Epithelial cell of esophagus (primary cell): ENCODE results near the gene PLCG2.
A peak's percentile ranks its signal among the peaks of the same experiment; 100 is the strongest.

Source experiments
- DNase-seq: peaks from one replicate; pipeline ENCODE4 v3.0.0; 2010; ENCODE audit warnings: low read depth
- H3K4me3 ChIP-seq: 2 replicates; pipeline ENCODE4 v1.5.1; 2011; ENCODE audit warnings: mild to moderate bottlenecking, low read length, control low read depth
- CTCF ChIP-seq: IDR thresholded peaks from 2 replicates; pipeline ENCODE4 v1.5.1; 2011; ENCODE audit warnings: low read depth, mild to moderate bottlenecking, low read length, control low read depth, inconsistent platforms; ENCODE audit not compliant: insufficient read depth; ENCODE audit errors: missing control alignments

The PLCG2 gene

GRCh38 chr16:81790277-81790676 is 11.2 kb downstream of the PLCG2 start:
- no peak for DNase-seq
- H3K4me3 ChIP-seq, result no peak overlapping the region
- no peak for TF ChIP-seq CTCF

- DNase-seq, result no peak
Observed at GRCh38 chr16:81790830-81791435, 11.8 kb downstream of the PLCG2 start.

GRCh38 chr16:81792828-81793227 is 13.7 kb downstream of the PLCG2 start:
- TF ChIP-seq CTCF, result no peak
- no peak for DNase-seq
- H3K4me3 ChIP-seq, result no peak overlapping the region

More at GRCh38 chr16:81790830-81791435, 11.8 kb downstream of the PLCG2 start:
- TF ChIP-seq CTCF, result no peak
- no peak overlapping the region for H3K4me3 ChIP-seq

GRCh38 chr16:81795193-81795592 is 16.1 kb downstream of the PLCG2 start:
- no peak for TF ChIP-seq CTCF
- no peak overlapping the region for H3K4me3 ChIP-seq
- no peak for DNase-seq

- DNase-seq, result no peak
- TF ChIP-seq CTCF, result no peak
- H3K4me3 ChIP-seq, result no peak overlapping the region
Observed at GRCh38 chr16:81796035-81796434, 16.9 kb downstream of the PLCG2 start.

- peak; percentile 37 for DNase-seq
- no peak overlapping the region for H3K4me3 ChIP-seq
- TF ChIP-seq CTCF, result no peak
Observed at GRCh38 chr16:81796583-81797346, 17.7 kb downstream of the PLCG2 start.

GRCh38 chr16:81797443-81797842 is 18.4 kb downstream of the PLCG2 start:
- H3K4me3 ChIP-seq, result no peak overlapping the region
- no peak for TF ChIP-seq CTCF
- DNase-seq, result no peak
